K562 (cell line): ENCODE results near the gene PGD. TPM values are rescaled to one million over a fixed set of nuclear protein-coding genes. Genes with fewer than 3 reads are reported as not detected.

ENCODE experiments used
- CEBPB ChIP-seq: fragments of 450-650 bp; IDR thresholded peaks from 2 replicates; pipeline ENCODE4 v1.6.1; 2016; ENCODE audit warnings: missing genetic modification characterization, missing compliant biosample characterization
- DNMT1 ChIP-seq: fragments of 450-650 bp; IDR thresholded peaks from 2 replicates; pipeline ENCODE4 v1.6.1; 2016; ENCODE audit warnings: antibody characterized with exemption, mild to moderate bottlenecking
- E2F6 ChIP-seq, 2 experiments: IDR thresholded peaks; 2 replicates each; pipeline ENCODE4 v1.6.1; 2011; ENCODE audit warnings: borderline replicate concordance in 1 of 2, control low read depth in 1 of 2, low read depth in 1 of 2, low read length in 1 of 2, mild to moderate bottlenecking in 1 of 2, mixed read lengths in 1 of 2, moderate library complexity in 1 of 2; ENCODE audit not compliant: insufficient read depth in 1 of 2, insufficient read length in 1 of 2, poor library complexity in 1 of 2, severe bottlenecking in 1 of 2; ENCODE audit errors: extremely low read depth in 1 of 2
- FUS ChIP-seq: fragments of 200-400 bp; formaldehyde crosslinking; optimal IDR thresholded peaks from 2 replicates; pipeline ENCODE3; 2017; ENCODE audit warnings: low read depth, low read length
- GABPB1 ChIP-seq: sonication (generic); formaldehyde crosslinking; IDR thresholded peaks from 2 replicates; pipeline ENCODE4 v1.8.0; 2022; ENCODE audit warnings: mild to moderate bottlenecking, missing genetic modification reagents
- GABPB2 ChIP-seq: fragments of 250-450 bp; sonication (Bioruptor Pico); conservative IDR thresholded peaks from 2 replicates; pipeline ENCODE4 v1.5.1; 2021; ENCODE audit warnings: mild to moderate bottlenecking
- HDAC3 ChIP-seq: fragments of 450-650 bp; IDR thresholded peaks from 2 replicates; pipeline ENCODE4 v1.6.1; 2018; ENCODE audit warnings: borderline replicate concordance, mild to moderate bottlenecking, moderate library complexity; ENCODE audit not compliant: partially characterized antibody
- MTA1 ChIP-seq: fragments of 450-650 bp; IDR thresholded peaks from 2 replicates; pipeline ENCODE4 v1.6.1; 2017; ENCODE audit warnings: borderline replicate concordance
- RUNX1 ChIP-seq: sonication (generic); IDR thresholded peaks from 2 replicates; pipeline ENCODE4 v1.6.1; 2016; ENCODE audit warnings: antibody characterized with exemption, low read depth
- SRSF7 ChIP-seq: fragments of 200-400 bp; formaldehyde crosslinking; optimal IDR thresholded peaks from 2 replicates; pipeline ENCODE3; 2017; ENCODE audit warnings: mild to moderate bottlenecking, low read depth, low read length
- XRCC5 ChIP-seq: fragments of 200-400 bp; formaldehyde crosslinking; IDR thresholded peaks from 2 replicates; pipeline ENCODE4 v1.6.1; 2017; ENCODE audit warnings: low read depth, mild to moderate bottlenecking, low read length
- YY1 ChIP-seq, 3 experiments: IDR thresholded peaks; 2 replicates each; pipeline ENCODE4 v1.6.1; 2011; ENCODE audit warnings: low read length in 2 of 3, mild to moderate bottlenecking in 2 of 3, moderate library complexity in 2 of 3, borderline replicate concordance in 1 of 3, control low read depth in 1 of 3, low read depth in 1 of 3; ENCODE audit not compliant: insufficient read depth in 3 of 3, insufficient replicate concordance in 2 of 3, control insufficient read depth in 1 of 3, insufficient read length in 1 of 3; ENCODE audit errors: extremely low read depth in 1 of 3
- ZFP30 ChIP-seq: fragments of 250-450 bp; sonication (Bioruptor Pico); IDR thresholded peaks from 2 replicates; pipeline ENCODE4 v1.8.0; 2022; ENCODE audit warnings: moderate library complexity, mild to moderate bottlenecking, inconsistent platforms, borderline replicate concordance
- ZFP36 ChIP-seq: fragments of 150-350 bp; IDR thresholded peaks from 2 replicates; pipeline ENCODE4 v1.6.1; 2018; ENCODE audit warnings: low read length, low read depth; ENCODE audit not compliant: partially characterized antibody
- polyA plus RNA-seq, 8 experiments: library from polyadenylated mRNA; depleted of rRNA in 4 of 8; stranded (reverse) in 5 of 8; unstranded in 3 of 8; fragments of >200 nt; fragmentation: Nextera tagmentation in 2 of 8; fragmentation: Illumina TruSeq in 1 of 8; extraction: Ambion mirVana in 2 of 8; extraction: Trizol in 1 of 8; gene quantifications; 2 replicates each; pipeline versions ENCODE4 v1.2.1 to v1.2.3, GENCODE V29; 2011 to 2014; ENCODE audit warnings: inconsistent platforms in 1 of 8, missing spikeins in 1 of 8
- total RNA-seq, 7 experiments: library from RNA; depleted of rRNA in 6 of 7; stranded (reverse); fragments of >200 nt in 6 of 7; fragmentation: Illumina TruSeq in 2 of 7; extraction: Trizol in 2 of 7; gene quantifications; 2 replicates each; pipeline versions ENCODE4 v1.2.1 to v1.2.3, GENCODE V29; 2011 to 2021; ENCODE audit warnings: low replicate concordance in 1 of 7
- TF ChIP-seq, protein P1 (sequence below), 2 experiments: fragments of 250-450 bp in 1 of 2; fragments of 450-650 bp in 1 of 2; sonication (Bioruptor Pico) in 1 of 2; IDR thresholded peaks; 2 replicates each; pipeline versions ENCODE4 v1.6.1 to v1.8.0; 2016 to 2021; ENCODE audit warnings: mild to moderate bottlenecking in 2 of 2, moderate library complexity in 2 of 2, missing compliant biosample characterization in 1 of 2, missing genetic modification characterization in 1 of 2
- TF ChIP-seq, protein P2 (sequence below), 2 experiments: fragments of 450-650 bp in 1 of 2; sonication (generic) in 1 of 2; formaldehyde crosslinking in 1 of 2; IDR thresholded peaks in 1 of 2; conservative IDR thresholded peaks in 1 of 2; 2 replicates each; pipeline versions ENCODE4 v1.6.1 to v1.8.1; 2016 to 2023; ENCODE audit warnings: mild to moderate bottlenecking in 2 of 2, moderate library complexity in 2 of 2, inconsistent platforms in 1 of 2, missing genetic modification reagents in 1 of 2
- TF ChIP-seq, protein P3 (sequence below): fragments of 250-450 bp; sonication (Bioruptor Pico); IDR thresholded peaks from 2 replicates; pipeline ENCODE4 v1.5.0; 2021; ENCODE audit warnings: mild to moderate bottlenecking, moderate library complexity

The PGD gene
- total and polyA plus RNA-seq, 9 of the 15 experiments (the other 6 are each of a cell fraction or from before 2014, with no cell fraction given) = 177 to 542 (median 270) TPM

GRCh38 chr1:10378081-10378841, 20.6 kb upstream of the PGD start (continued):
- no peak for TF ChIP-seq SRSF7
- no peak for TF ChIP-seq ZFP30 (CRISPR knock-in tag)
- no peak for TF ChIP-seq ZFP36
- no peak for TF ChIP-seq YY1 (IDR thresholded peaks at IDR 0.05; ENCODE audit: borderline replicate concordance in 1 of 3, control insufficient read depth in 1 of 3, extremely low read depth in 1 of 3, insufficient read depth in 3 of 3, insufficient read length in 1 of 3, insufficient replicate concordance in 2 of 3, low read depth in 1 of 3, low read length in 2 of 3)
- no peak for TF ChIP-seq CEBPB (tag)
- no peak for TF ChIP-seq RUNX1
- TF ChIP-seq, protein P1, sequence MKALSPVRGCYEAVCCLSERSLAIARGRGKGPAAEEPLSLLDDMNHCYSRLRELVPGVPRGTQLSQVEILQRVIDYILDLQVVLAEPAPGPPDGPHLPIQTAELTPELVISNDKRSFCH (CRISPR knock-in tag; IDR thresholded peaks at IDR 0.05) = no peak
- TF ChIP-seq, protein P1 (tag; IDR thresholded peaks at IDR 0.05) = no peak
- peak; percentile 76 to 80 for TF ChIP-seq E2F6 (IDR thresholded peaks at IDR 0.05; ENCODE audit: borderline replicate concordance in 1 of 2, extremely low read depth in 1 of 2, insufficient read depth in 1 of 2, insufficient read length in 1 of 2, low read depth in 1 of 2, low read length in 1 of 2, poor library complexity in 1 of 2, severe bottlenecking in 1 of 2)
- TF ChIP-seq GABPB1 (CRISPR knock-in tag) = peak; percentile 12; the same call in 1 of the 2 replicates
- TF ChIP-seq FUS = no peak
- no peak for TF ChIP-seq MTA1
- no peak for TF ChIP-seq DNMT1
- no peak for TF ChIP-seq GABPB2 (CRISPR knock-in tag)
- TF ChIP-seq, protein P2, sequence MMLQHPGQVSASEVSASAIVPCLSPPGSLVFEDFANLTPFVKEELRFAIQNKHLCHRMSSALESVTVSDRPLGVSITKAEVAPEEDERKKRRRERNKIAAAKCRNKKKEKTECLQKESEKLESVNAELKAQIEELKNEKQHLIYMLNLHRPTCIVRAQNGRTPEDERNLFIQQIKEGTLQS (IDR thresholded peaks at IDR 0.05) = peak; percentile 77
- TF ChIP-seq, protein P2 (CRISPR knock-in tag; conservative IDR thresholded peaks at IDR 0.05) = no peak
- no peak for TF ChIP-seq XRCC5
- TF ChIP-seq HDAC3 = no peak
- TF ChIP-seq, protein P3, sequence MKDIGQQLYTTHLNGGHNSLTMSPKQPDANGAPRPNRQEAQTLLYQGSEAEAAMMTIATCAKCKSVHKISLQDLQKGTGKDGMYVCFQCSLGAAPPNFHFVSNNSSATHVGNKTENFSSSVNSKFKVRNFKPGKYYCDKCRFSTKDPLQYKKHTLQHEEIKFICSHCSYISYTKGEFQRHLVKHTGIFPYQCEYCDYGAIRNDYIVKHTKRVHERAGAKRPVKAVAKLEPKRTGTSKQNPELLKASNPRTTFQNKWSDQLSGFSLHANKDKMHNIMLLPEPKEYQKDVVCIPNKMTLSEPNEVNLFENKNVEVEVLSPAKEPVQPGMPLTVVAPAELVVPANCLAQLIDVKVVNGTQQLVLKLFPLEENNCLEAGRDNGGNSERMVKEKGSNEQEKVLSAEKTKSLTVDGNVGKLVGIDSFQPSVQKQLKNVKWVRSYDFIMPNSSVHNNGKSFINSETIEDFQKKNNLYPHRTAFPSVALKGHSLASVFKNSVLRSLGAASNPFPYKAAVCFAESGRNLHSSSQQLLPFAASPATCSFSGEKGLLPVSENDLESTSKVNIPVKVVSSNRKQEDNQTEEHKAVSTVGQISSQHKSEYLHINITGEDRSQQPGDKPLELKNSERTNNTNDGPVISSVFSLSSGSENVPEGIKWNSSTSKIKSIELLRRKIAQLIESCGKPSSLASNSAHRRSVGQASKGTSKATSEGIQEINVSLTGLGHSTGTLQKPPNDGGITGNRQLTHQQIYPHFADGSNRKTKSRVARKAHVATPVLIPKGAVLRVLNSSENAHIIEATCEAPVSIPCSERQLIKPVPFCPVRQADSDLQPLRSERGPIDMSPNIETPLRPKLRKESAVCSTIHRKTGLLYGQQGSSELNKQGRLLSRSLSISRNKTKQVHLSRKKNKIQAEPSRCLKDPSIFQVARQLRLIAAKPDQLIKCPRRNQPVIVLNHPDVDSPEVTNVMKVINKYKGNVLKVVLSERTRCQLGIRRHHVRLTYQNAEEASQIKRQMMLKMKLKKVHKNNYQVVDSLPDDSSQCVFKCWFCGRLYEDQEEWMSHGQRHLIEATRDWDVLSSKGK (CRISPR knock-in tag) = no peak
